ENCODE data around the gene ZMYM4. TPM values are rescaled to one million over a fixed set of nuclear protein-coding genes. Genes with fewer than 3 reads are reported as not detected.

The ZMYM4 gene
- total and polyA plus RNA-seq, 10 of the 15 experiments (the other 5 are each of a cell fraction or from before 2014, with no cell fraction given), result 8.0 to 37.0 (median 28.1) TPM

- ChIA-PET SMC1A (ENCODE audit: uncharacterized antibody, unreplicated experiment) (interaction anchor here (1.4 to 14.3 kb wide), 6 partner anchors 11 to 120 kb away, joined by 3 to 254 read pairs (median 40); no protein-coding TSS in a partner anchor), POLR2A (interaction anchor here (0.5 kb wide), 1 partner anchor 89 kb away, joined by 3 read pairs; no protein-coding TSS in a partner anchor), RAD21 (ENCODE audit: unreplicated experiment) (interaction anchor here (0.8 to 7.7 kb wide), 4 partner anchors 91 to 247 kb away, joined by 3 to 139 read pairs (median 66); no protein-coding TSS in a partner anchor), CTCF (interaction anchor here (1.2 to 9.3 kb wide), 11 partner anchors 8 to 324 kb away, joined by 3 to 260 read pairs (median 49); no protein-coding TSS in a partner anchor)
- no peak overlapping the region for H3K27ac ChIP-seq (ENCODE audit: control insufficient read depth, insufficient read depth)
- no peak overlapping the region for H3K9ac ChIP-seq (ENCODE audit: control insufficient read depth, insufficient read depth, low read length)
- no peaks in the 10 kb centered on the region for H3K27me3 ChIP-seq (replicated peaks in 1 of 2; ENCODE audit: control insufficient read depth in 2 of 2, insufficient read depth in 2 of 2, low read length in 1 of 2)
- no peak overlapping the region for H3K4me2 ChIP-seq (ENCODE audit: control insufficient read depth, insufficient read depth)
- WGBS (ENCODE audit: insufficient coverage, insufficient replicate concordance, low lambda C conversion rate, missing lambda C conversion rate), result 97% methylated on average over 3 of the region's 3 CpGs
- in situ Hi-C loops (cut with MboI) (loop anchor here (5.0 kb wide), 1 partner anchor 274 kb away; no protein-coding TSS in a partner anchor), intact Hi-C loops (cut with micrococcal nuclease; ENCODE audit: unreplicated experiment) (no loop called here)
- no peak overlapping the region for H2AFZ ChIP-seq (ENCODE audit: control insufficient read depth, low read depth, low read length)
- ATAC-seq (no peak), FAIRE-seq (no peak), DNase-seq (ENCODE audit: low read depth, low spot score) (no peak)
- H3K9me3 ChIP-seq (replicated peaks; ENCODE audit: control insufficient read depth, insufficient read depth, low read length), result no peaks in the 10 kb centered on the region
- H3K4me1 ChIP-seq (ENCODE audit: control insufficient read depth, insufficient read depth, low read length), result no peaks in the 10 kb centered on the region
- H3K36me3 ChIP-seq (ENCODE audit: control insufficient read depth in 2 of 2, insufficient read depth in 2 of 2, low read length in 1 of 2), result peaks cover 9 to 44% of the 10 kb centered on the region in 2 experiments
- BruUV-seq (replicated peaks), result no TSS peak
- H3K4me3 ChIP-seq, result no peak overlapping the region
- no peaks in the 10 kb centered on the region for H3K79me2 ChIP-seq (ENCODE audit: control insufficient read depth, insufficient read depth, low read length)
- H4K20me1 ChIP-seq (ENCODE audit: control insufficient read depth, insufficient read depth), result no peaks in the 10 kb centered on the region
- TF ChIP-seq, protein P1, sequence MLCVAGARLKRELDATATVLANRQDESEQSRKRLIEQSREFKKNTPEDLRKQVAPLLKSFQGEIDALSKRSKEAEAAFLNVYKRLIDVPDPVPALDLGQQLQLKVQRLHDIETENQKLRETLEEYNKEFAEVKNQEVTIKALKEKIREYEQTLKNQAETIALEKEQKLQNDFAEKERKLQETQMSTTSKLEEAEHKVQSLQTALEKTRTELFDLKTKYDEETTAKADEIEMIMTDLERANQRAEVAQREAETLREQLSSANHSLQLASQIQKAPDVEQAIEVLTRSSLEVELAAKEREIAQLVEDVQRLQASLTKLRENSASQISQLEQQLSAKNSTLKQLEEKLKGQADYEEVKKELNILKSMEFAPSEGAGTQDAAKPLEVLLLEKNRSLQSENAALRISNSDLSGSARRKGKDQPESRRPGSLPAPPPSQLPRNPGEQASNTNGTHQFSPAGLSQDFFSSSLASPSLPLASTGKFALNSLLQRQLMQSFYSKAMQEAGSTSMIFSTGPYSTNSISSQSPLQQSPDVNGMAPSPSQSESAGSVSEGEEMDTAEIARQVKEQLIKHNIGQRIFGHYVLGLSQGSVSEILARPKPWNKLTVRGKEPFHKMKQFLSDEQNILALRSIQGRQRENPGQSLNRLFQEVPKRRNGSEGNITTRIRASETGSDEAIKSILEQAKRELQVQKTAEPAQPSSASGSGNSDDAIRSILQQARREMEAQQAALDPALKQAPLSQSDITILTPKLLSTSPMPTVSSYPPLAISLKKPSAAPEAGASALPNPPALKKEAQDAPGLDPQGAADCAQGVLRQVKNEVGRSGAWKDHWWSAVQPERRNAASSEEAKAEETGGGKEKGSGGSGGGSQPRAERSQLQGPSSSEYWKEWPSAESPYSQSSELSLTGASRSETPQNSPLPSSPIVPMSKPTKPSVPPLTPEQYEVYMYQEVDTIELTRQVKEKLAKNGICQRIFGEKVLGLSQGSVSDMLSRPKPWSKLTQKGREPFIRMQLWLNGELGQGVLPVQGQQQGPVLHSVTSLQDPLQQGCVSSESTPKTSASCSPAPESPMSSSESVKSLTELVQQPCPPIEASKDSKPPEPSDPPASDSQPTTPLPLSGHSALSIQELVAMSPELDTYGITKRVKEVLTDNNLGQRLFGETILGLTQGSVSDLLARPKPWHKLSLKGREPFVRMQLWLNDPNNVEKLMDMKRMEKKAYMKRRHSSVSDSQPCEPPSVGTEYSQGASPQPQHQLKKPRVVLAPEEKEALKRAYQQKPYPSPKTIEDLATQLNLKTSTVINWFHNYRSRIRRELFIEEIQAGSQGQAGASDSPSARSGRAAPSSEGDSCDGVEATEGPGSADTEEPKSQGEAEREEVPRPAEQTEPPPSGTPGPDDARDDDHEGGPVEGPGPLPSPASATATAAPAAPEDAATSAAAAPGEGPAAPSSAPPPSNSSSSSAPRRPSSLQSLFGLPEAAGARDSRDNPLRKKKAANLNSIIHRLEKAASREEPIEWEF (IDR thresholded peaks at IDR 0.05; ENCODE audit: insufficient replicate concordance, low read depth, low read length), result no peak
- TF ChIP-seq CHD4 (IDR thresholded peaks at IDR 0.05) (no peak), FOXK2 (IDR thresholded peaks at IDR 0.05) (no peak), TARDBP (IDR thresholded peaks at IDR 0.05; ENCODE audit: borderline replicate concordance) (no peak), CBX3 (IDR thresholded peaks at IDR 0.05; ENCODE audit: borderline replicate concordance, low read depth) (no peak), NBN (IDR thresholded peaks at IDR 0.05) (no peak), SKIL (IDR thresholded peaks at IDR 0.05; ENCODE audit: low read depth, poor library complexity, severe bottlenecking) (no peak), DPF2 (IDR thresholded peaks at IDR 0.05) (no peak), RELA (IDR thresholded peaks at IDR 0.05; ENCODE audit: borderline replicate concordance, partially characterized antibody) (no peak), SUPT20H (IDR thresholded peaks at IDR 0.05; ENCODE audit: borderline replicate concordance, control insufficient read depth, low read depth, low read length) (no peak), IKZF2 (IDR thresholded peaks at IDR 0.05) (no peak), ATF7 (IDR thresholded peaks at IDR 0.05; ENCODE audit: low read depth) (no peak), ESRRA (IDR thresholded peaks at IDR 0.05; ENCODE audit: low read length) (no peak), TCF7 (IDR thresholded peaks at IDR 0.05; ENCODE audit: borderline replicate concordance) (no peak), STAT1 (conservative IDR thresholded peaks at IDR 0.05) (no peak), LARP7 (IDR thresholded peaks at IDR 0.05) (no peak)
- TF ChIP-seq, protein P2, sequence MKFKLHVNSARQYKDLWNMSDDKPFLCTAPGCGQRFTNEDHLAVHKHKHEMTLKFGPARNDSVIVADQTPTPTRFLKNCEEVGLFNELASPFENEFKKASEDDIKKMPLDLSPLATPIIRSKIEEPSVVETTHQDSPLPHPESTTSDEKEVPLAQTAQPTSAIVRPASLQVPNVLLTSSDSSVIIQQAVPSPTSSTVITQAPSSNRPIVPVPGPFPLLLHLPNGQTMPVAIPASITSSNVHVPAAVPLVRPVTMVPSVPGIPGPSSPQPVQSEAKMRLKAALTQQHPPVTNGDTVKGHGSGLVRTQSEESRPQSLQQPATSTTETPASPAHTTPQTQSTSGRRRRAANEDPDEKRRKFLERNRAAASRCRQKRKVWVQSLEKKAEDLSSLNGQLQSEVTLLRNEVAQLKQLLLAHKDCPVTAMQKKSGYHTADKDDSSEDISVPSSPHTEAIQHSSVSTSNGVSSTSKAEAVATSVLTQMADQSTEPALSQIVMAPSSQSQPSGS (IDR thresholded peaks at IDR 0.05; ENCODE audit: low read length), result no peak
Observed at GRCh38 chr1:35448344-35448801, 179.9 kb downstream of the ZMYM4 start.

Data from GM12878 (cell line).